CD4-positive, alpha-beta T cell treated with Interleukin-12 subunit alpha and Interleukin-12 subunit beta, for 1 hour (primary cell): ENCODE data around the gene RUVBL1.

Experiments used
- DNase-seq: peaks from one replicate; pipeline ENCODE4 v3.0.0-alpha.2; 2020

Gene RUVBL1

GRCh38 chr3:128131897-128132646, 8.5 kb upstream of the RUVBL1 start:
- no peak for DNase-seq

GRCh38 chr3:128128251-128128650, 4.6 kb upstream of the RUVBL1 start:
- DNase-seq, result no peak

- no peak for DNase-seq
Observed at GRCh38 chr3:128127236-128127635, 3.6 kb upstream of the RUVBL1 start.

- no peak for DNase-seq
Observed at GRCh38 chr3:128123156-128123537, 465 bp downstream of the RUVBL1 start.

GRCh38 chr3:128122013-128122412, 1.6 kb downstream of the RUVBL1 start:
- DNase-seq, result no peak

GRCh38 chr3:128113817-128114794, 9.5 kb downstream of the RUVBL1 start:
- DNase-seq, result peak; percentile 24

GRCh38 chr3:128112357-128112968, 11.1 kb downstream of the RUVBL1 start:
- DNase-seq, result peak; percentile 73

GRCh38 chr3:128111147-128111546, 12.5 kb downstream of the RUVBL1 start:
- DNase-seq, result no peak

GRCh38 chr3:128107834-128108233, 15.8 kb downstream of the RUVBL1 start:
- DNase-seq, result no peak

GRCh38 chr3:128103136-128103676, 20.4 kb downstream of the RUVBL1 start:
- no peak for DNase-seq

- DNase-seq, result no peak
Observed at GRCh38 chr3:128100638-128101037, 23.0 kb downstream of the RUVBL1 start.

GRCh38 chr3:128100161-128100560, 23.5 kb downstream of the RUVBL1 start:
- DNase-seq, result no peak

GRCh38 chr3:128098234-128098633, 25.4 kb downstream of the RUVBL1 start:
- DNase-seq, result no peak

- DNase-seq, result peak; percentile 81
Observed at GRCh38 chr3:128095222-128095703, 28.3 kb downstream of the RUVBL1 start.

- no peak for DNase-seq
Observed at GRCh38 chr3:128094295-128095151, 29.1 kb downstream of the RUVBL1 start.

- DNase-seq, result no peak
Observed at GRCh38 chr3:128091586-128091985, 32.0 kb downstream of the RUVBL1 start.

- no peak for DNase-seq
Observed at GRCh38 chr3:128089135-128089534, 34.5 kb downstream of the RUVBL1 start.

- no peak for DNase-seq
Observed at GRCh38 chr3:128084675-128085021, 39.0 kb downstream of the RUVBL1 start.

- DNase-seq, result no peak
Observed at GRCh38 chr3:128083980-128084674, 39.5 kb downstream of the RUVBL1 start.

GRCh38 chr3:128083396-128083795, 40.2 kb downstream of the RUVBL1 start:
- DNase-seq, result no peak

- DNase-seq, result no peak
Observed at GRCh38 chr3:128082546-128082945, 41.1 kb downstream of the RUVBL1 start.
